Activated CD4-positive, alpha-beta T cell treated with anti-CD3 and anti-CD28 coated beads for 48 hours (primary cell): Measurements from ENCODE around the gene SGTB.
"Not testable (repeated sequence)": the region's sequence is repeated elsewhere in the genome, so short reads cannot be mapped to it uniquely, and the experiment has no call there.

Experiments
- DNase-seq: peaks from one replicate; pipeline ENCODE4 v3.0.0-alpha.2; 2020

The SGTB gene

GRCh38 chr5:65732046-65732445, 10.1 kb upstream of the SGTB start:
- not testable (repeated sequence) for DNase-seq

- no peak for DNase-seq
These were observed 9.0 kb upstream of the SGTB start for GRCh38 chr5:65730910-65731309.

DNA sequence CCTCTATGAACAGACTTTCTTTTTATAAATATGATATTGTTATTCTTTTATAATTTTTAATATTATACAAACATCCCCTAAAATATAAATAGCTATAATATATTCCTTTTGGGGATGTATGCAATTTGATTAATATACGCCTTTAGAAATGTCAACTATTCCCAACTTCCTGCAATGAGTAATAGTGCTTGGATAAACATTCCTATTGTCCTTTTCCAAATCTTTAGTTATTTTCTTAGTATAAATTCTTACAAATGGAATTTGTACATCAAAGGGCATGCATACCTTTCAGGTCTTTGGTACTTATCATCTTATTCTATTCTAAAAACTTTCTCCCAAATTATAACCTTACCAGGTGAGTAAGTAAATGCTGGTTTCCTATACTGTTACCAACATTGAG, 6.3 kb upstream of the SGTB start:
- no peak for DNase-seq

DNA sequence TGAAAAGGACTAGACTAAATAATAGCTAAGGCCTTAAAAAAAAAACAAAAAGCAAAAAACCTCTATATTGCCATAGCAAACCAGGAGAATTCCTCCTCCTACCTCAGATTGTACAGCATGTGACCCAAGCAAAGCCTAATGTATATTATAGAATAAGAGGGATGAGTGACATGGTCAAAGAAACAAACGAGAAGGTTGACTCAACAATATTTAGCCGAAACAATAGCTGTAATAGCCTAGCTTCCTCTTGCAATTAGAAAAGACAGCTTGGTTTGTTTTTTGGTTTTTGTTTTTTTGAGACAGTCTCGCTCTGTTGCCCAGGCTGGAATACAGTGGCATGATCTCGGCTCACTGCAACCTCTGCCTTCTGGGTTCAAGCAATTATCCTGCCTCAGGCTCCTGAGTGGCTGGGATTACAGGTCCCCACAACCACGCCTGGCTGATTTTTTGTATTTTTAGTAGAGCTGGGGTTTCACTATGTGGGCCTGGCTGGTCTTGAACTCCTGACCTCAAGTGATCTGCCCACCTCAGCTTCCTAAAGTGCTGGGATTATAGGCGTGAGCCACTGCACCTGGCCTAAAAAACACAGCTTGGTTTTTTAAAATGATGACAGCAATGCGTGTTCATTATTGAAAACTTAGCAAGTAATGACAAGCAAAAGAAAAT, 5.7 kb upstream of the SGTB start:
- DNase-seq = no peak

- no peak for DNase-seq
These were observed 880 bp upstream of the SGTB start for GRCh38 chr5:65722575-65723403.

DNA sequence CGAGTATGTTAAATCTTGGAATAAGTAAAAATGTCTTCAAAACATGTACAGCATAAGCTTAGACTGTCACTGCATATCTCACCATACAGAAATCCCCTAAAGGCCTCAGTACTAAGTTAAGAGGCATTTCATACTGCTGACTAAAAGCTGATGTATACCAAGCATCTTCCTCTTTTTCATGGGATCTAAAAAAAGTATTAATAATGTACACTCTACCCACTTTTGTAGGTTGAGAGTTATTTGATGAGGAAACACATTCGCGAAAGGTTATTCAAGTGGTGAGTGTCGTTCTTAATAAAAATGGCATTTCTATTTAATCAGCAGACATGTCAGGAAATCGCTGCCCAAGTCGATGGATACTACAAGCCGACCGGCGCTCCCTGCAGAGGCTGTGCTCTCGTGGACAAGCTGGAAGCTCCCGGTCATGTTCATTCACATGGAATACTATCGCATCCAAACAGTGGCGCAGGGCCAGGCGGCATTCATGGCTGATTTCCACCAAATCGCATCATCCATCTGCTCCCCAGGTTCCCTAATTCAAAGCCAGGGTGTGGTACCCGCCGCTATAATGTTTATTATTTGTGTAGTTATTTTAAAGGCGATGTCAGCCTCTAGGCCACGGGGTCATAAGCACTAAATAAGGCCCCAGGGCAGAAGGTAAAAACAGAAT, 724 bp downstream of the SGTB start:
- DNase-seq = peak; percentile 22

DNA sequence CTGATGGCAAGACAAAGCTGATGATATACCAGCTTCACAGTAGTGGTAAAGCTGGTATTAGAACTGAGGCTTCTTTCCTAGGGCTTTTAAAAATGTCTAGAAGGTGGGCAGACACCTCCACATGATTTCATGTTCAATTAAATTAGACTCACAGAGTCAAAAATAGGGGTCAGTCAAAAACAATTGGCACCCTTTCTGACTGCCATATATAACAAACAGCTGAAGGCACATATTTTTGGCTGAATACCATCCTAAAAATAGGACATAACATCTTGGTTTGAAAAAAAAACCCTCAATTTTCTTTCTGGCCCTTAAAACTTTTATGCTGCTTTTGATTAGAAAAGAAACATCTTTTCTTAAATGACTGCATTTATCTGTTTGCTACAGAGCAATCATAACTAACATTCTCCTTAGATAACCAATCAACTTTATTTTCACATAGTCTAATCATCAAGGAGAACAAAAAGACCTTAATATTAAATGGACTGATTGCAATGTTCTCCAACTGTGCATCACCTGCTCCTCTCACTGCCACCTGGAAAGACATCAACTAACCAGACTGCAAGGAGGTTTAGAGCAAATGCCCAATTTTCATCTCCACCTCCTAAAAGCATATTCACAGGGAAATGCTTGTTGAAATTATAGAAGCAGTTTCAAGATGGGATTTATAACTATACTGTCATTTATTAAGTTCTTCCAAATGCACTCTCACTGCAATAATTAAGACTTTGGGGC, 3.2 kb downstream of the SGTB start:
- DNase-seq = no peak

DNA sequence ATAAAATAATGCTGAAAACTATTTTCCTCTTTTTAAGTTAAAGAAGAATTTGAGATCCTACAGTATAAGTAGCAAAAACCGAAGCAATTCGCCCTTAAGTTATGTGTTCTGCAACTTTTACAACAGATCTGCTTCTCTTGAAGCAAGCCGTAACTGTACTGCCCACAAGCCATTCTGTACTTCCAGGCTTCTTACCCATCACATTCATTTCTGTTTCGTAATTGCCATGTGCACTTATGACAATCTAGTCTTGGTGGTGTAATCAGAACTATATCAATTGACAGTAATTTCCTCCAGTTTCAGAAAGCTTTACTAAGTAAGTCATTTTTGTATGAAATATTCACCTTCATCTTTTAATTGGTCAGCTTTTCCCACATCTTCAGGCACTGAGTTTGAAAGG, 13.8 kb downstream of the SGTB start:
- DNase-seq = no peak

DNA sequence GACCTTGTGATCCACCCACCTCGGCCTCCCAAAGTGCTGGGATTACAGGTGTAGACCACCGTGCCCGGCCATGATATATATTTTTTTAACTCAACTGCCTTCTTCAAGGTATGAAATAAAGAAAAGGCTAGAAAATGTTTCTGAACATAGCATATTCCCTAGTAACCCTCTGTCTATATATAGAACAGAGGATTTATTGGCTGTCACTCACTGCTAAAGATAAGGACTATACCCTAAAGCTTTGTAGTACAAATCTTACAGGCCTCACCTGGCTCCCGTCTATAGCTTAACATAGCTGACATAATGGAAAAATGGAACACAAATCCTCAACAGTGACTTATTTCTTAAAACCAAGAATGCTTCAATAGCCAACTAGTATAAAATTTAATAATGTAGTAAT, 14.2 kb downstream of the SGTB start:
- no peak for DNase-seq

DNA sequence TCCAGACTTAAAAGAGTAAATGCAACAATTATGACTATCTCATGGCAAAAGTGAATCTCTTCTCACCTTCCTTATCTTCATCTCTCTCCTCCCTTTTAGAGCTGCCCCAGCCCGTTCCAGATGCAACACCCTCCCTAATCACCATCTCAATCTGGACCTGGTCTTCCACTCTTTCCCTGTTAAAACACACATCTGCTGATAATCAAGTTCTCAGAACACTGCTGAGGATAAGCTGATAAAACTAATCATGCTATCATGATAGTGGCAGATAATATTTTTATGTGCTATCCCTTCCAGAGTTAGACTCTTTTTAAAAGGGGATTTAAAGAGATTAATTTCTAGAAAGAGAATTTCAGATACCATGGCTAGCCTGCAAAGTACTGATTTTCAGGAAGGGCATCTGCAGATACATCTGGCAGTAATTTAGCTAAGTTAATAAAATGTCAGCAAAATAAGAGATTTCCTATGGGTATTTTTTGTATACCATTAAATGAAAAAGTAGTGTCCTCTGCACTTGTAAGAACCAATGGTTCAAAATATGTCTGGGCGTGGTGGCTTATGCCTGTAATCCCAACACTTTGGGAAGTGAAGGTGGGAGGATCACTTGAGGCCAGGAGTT, 17.2 kb downstream of the SGTB start:
- no peak for DNase-seq

DNA sequence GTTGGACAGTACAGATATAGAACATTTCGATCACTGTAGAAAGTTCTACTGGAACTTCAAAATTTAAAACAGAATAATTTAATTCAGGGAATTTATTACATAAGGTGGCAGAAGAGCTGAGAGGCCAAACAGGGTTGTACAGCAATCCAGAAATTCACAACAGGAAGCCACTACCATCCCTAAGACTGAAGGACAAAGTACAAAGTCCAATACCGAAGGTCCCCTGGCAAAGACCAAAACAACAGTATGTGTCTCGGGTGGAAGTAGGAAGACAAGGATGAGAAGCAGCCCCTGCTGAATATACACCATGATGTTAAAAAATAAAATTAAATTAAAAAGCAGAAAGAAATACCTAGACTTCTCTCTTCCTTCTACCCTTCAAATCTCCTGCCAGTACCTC, 19.9 kb downstream of the SGTB start:
- DNase-seq = no peak

- no peak for DNase-seq
These were observed 22.6 kb downstream of the SGTB start for GRCh38 chr5:65699338-65699737.

- no peak for DNase-seq
These were observed 25.0 kb downstream of the SGTB start for GRCh38 chr5:65696892-65697291.

- DNase-seq = no peak
These were observed 26.0 kb downstream of the SGTB start for GRCh38 chr5:65695896-65696295.

- no peak for DNase-seq
These were observed 26.6 kb downstream of the SGTB start for GRCh38 chr5:65695162-65695755.

- no peak for DNase-seq
These were observed 28.8 kb downstream of the SGTB start for GRCh38 chr5:65693121-65693520.

GRCh38 chr5:65682148-65682547, 39.8 kb downstream of the SGTB start:
- DNase-seq = no peak

DNA sequence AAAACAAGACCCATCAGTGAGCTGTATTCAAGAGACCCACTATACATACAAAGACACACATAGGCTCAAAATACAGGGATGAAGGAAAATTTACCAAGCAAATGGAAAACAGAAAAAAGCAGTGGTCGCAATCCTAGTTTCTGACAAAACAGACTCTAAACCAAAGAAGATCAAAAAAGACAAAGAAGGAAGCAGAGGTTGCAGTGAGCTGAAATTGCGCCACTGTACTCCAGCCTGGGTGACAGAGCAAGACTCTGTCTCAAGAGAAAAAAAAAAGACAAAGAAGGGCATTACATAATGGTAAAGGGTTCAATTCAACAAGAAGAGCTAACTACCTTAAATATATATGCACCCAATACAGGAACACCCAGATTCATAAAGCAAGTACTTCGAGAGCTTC, 45.9 kb downstream of the SGTB start:
- DNase-seq = not testable (repeated sequence)

DNA sequence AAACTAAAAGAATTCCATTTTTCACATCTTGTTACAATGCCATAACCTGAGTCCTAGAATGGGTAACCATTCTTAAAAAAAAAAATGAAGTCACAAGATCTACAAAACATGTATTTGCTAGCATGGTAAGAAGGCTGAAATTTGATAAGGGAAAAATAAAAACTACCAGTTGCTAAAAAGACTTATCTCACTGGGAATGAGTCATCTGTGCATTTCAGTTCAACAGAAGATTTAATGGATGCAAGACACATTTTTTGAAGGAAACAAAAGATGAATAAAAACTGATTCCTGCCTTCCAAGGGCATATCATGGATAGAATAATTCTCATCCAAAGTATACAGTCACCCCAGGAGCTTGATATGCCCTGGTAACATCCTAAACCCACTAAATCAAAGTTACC, 47.2 kb downstream of the SGTB start:
- DNase-seq = no peak

- DNase-seq = no peak
These were observed 49.1 kb downstream of the SGTB start for GRCh38 chr5:65672796-65673195.

DNA sequence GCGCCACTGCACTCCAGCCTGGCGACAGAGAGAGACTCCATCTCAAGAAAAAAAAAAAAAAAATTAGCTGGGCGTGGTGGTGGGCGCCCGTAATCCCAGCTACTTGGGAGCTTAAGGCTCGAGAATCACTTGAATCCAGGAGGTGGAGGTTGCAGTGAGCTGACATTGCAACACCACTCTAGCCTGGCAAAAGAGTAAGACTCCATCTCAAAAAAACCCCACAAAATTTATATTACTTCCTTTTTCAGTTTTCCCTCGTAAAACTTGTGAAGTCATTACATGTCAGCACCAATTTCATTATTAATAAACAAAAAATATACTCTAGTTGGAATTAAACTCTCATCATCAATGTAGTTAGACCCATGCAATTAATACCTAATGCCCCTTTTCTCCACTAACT, 53.2 kb downstream of the SGTB start:
- no peak for DNase-seq

DNA sequence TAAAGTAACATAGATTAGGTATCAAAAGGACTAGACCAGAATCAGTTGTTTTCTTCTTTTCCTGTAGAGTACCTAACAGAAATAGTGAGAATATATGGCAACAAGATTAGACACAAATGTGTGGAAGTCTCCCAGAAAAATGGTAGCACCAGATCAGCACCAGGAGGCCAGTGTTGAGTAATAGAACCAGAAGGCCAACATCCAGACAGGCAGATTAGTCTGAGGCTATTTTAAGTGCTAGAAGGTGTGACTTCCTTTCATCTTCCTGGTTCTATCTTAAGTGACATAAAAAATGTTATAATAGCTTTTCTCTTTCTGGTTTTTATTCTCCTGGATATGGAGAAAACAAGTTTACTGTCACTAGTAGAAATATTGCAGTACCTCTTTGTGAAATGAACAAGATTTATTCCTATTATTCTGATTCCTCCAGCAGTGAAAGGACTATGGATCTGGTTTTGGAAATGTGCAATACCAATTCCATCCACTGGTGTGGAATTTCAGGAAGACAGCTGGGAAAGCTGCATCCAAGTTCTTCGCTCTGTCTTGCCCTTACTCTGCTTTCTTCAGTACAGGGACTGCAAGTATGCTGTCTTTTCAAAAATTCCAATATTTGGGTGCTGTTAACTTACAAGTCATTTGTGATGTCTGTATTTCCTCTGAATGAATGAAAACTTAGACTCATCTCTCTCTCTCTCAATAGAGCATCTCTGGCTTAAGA, 57.9 kb downstream of the SGTB start:
- no peak for DNase-seq
